Activated CD8-positive, alpha-beta memory T cell treated with anti-CD3 and anti-CD28 coated beads for 4 hours (primary cell): ENCODE measurements around the gene AHI1.

Experiments used
- DNase-seq, 2 donors: peaks; one replicate each; pipeline ENCODE4 v3.0.0-alpha.2; 2020; ENCODE audit warnings: low read depth in 2 of 2

The AHI1 gene

DNA sequence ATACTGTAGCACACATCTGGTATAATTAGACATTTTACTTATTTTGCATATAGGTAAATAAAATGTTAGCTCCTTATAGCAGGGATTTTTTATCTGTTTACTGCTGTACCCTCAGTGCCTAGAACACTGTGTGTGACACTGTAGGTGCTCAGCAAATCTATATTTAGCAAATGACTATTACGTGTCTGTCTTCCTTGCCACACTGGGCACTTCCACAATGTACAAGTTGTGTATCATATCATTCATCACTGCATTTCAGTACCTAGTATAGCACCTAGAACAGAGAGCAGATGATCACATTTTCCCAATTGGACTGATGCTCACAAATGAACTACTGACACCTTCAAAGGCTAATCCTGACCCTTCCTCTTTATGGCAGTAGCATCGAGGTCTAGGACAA is 200.8 kb downstream of the AHI1 start:
- DNase-seq = no peak

DNA sequence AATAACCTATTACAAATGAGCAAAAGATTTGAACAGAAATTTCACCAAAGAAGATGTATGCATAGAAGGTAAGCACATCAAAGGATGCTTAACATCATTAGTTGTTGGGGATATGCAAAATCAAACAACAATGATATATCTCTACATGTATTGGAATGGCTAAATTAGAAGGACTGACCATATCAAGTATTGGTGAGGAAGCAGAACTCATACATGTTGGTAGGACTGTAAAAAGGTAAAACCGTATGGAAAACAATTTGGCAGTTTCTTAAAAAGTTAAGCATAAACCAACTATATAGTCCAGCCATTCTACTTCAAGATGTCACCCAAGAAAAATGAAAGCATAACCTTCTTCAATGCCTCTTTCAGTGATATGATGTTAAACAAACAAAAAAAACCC is 202.5 kb downstream of the AHI1 start:
- no peak for DNase-seq

DNA sequence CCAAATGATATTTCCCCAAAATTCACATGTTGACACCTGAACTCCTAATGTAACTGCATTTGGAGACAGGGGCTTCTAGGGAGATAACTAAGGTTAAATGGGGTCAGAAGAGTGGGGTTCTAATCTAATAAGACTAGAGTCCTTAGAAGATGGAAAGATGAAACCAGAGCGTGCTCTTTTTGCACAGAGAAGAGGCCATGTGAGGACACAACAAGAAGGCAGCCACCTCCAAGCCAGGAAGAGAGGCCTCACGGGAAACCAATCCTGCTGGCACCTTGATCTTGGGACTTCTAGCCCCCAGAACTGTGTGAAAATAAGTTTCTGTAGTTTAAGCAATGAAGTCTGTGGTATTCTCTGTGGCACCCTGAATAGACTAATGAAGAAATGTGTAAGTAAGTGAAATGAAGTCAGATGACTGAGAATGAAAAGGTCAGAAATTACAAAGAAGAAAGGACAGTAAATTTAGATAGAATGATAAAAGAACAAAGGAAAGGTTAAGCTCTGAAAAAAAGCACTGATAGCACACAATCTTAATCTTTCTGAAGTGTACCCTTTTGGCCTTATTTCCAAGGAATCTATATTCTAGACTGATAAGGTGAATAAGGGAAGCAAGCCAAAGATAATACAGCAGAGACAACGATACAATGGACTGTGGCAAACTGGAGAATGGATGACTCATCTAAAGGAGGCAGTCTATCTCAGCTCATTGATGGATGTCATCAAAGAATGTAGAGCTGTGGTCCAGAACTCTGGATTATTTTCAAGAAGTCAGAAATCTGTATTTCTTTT is 206.1 kb downstream of the AHI1 start:
- no peak for DNase-seq

DNA sequence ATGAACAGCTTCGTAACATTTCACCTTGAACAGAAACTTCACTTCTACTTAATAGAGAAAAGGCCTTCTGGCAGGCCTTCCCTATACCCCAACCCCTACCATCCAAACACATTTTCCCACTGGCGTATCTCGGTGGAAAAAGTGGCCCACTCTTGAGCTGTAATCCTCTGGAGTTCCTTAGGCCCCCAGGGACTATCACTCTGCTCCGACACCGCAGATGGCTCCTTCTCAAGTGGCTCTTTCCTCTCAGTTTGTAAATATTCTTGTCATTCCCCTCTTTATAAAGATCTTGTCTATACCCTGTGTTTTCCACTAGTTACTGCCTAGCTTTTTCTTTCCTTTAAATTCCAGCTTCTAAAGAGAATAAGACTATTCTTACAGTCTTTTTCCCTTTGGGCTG is 207.7 kb downstream of the AHI1 start:
- no peak for DNase-seq

DNA sequence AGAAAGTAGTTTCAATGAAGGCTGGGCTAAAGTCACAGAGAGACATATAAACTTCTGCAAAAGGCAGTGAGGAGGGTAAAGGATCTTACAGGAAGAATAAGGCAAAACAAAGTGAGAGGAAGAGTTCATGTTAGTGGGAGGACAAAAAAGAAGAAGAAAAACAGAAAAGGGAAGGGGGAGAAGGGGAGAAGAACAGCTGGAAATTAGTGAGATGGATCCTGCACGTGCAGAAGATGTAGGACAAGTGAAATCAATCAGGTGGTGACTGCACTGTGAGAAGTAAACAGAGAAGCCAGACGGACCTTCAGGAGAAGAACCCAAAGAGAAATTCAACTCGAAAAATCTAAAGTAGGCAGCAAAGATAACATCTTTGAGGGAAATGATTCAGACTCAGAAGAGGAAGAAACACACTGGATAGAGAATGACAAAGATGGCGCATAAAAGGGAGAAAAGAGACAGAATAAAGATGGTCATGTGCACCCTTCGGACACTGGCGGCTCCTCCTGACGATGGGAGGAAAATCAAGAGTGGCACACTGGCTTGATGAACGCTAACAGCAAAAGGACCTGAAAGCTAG is 210.5 kb downstream of the AHI1 start:
- no peak for DNase-seq

DNA sequence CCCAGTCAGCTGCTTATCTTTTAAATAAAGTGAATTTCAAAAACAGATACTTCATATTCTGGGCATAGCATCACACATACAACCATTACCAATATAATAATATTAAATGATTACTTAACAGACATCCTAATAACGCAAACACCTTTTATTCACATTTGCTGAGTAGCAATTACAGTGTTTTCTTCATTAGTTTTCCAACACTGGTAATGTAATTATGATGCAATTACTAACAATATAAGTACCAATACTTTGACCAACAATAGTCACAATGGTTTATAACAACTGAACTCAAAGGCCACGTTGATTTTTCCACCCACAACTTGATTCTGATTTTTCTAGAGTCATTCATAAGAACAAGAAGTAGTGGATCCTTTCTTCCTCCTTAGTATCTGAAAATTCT is 212.4 kb downstream of the AHI1 start:
- no peak for DNase-seq

DNA sequence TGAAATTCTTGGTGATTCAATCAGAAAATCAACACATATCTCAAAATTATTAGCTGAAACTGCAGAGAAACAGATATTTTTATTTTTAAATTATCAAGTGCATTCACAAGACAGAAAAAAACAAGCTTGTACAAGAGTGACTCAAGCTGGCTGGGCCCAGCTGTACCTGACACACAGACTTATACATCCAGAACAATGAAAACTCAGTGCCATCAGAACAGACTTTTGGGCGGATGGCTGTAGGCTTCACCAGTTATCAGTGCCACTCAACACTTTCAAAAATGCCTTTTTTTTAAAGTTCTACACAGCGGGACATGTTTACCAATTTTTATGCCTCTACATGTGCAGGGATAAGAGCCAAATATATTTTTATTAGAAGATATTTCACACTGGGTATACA is 213.6 kb downstream of the AHI1 start:
- no peak for DNase-seq

DNA sequence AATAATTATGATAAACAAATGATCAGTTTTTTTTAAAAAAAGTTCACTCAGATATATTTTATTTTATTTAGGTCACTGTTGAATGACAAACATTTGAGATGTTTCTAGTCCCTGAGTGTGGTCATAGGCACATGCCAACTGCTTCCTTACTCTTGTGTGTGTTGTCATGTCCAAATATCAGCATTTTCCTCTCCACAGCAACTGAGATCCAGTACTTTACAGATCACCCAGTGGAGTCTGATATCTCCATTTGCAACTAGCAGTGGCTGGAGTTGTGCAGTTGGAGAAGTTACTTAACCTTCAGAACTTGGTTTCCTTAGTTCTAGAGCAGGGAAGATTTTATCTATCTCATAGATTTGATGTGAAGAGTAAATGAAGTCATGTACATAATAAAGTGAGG is 215.1 kb downstream of the AHI1 start:
- no peak for DNase-seq

DNA sequence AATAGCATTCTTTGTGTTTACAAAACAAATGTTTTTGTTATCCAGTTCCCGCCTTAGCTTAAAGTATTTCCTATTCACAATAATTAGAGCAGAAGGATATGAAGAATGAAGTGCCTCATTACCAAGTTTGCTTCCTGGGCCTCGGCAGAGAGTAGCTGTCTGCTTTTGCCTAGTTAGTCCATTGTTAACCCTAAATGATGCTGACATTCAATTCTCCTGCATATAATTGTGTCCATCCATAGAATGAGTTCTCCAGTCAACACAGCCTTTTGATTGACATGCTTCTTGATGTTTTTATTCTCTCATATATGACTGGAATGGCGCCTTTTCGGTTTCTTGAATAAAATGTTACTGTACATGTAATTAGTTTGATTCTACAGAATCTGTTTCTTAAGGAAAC is 215.6 kb downstream of the AHI1 start:
- no peak for DNase-seq

DNA sequence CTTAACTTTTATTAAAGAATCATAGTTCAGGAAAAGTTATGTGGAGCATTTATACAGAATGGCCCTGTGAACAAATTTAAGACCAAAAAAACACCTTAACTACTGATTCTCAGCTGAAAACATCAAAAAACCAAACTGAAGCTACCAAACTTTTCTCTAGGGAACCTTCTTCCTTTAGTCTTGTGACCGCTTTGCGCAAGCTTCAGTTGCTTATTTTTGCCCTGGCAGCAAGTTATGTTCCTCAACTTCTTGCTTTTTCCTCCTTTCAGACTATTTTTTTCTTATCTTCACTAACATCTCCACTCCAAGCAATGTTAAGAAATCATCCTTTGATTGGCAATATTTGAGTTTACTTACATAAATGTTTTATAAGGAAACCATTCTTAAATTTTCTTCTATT is 216.3 kb downstream of the AHI1 start:
- DNase-seq = no peak

DNA sequence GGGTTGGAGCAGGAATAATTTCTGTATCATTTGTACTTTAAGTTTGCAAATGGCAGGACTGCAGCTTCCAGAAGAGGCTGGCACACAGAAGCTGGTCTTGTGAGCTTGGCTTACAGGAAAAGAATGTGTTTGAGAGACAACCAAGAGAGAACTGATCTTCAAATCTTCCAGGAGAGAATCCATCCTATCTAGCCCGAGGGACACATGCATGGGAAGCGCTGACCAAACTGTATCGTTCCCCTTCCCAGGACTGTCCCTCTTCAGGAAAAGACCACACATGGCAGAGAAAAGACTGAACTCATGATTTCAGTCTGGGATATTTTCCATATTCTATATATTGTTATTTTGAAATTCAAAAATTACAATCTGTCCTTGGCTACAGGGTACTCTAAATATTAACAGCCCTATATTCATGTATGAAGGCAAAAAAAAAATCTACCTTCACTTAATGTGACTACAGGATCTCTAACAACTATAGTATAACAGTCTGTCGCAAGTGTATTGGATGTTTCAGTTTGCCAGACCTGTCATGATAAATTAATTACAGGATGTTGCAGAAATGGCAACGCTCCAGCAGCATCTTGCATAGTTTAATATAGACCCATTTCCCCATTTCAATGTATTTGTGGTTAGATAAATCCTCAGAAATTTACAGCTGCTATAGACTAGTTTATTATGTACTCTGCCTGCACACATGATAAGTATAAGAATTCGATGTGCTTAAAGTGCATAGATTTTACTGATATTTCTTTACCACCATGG is 217.0 kb downstream of the AHI1 start:
- no peak for DNase-seq

DNA sequence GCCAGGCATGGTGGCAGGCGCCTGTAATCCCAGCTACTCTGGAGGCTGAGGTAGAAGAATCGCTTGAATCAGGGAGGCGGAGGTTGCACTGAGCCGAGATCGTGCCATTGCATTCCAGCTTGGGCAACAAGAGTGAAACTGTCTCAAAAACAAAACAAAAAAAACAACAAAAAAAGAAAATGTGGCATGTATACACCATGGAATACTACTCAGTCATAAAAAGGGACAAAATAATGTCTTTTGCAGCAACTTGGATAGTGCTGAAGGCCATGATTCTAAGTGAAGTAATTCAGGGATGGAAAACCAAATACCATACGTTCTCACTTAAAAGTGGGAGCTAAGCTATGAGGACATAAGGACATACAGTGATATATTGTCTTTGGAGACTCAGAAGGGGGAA is 220.1 kb downstream of the AHI1 start:
- DNase-seq = no peak

DNA sequence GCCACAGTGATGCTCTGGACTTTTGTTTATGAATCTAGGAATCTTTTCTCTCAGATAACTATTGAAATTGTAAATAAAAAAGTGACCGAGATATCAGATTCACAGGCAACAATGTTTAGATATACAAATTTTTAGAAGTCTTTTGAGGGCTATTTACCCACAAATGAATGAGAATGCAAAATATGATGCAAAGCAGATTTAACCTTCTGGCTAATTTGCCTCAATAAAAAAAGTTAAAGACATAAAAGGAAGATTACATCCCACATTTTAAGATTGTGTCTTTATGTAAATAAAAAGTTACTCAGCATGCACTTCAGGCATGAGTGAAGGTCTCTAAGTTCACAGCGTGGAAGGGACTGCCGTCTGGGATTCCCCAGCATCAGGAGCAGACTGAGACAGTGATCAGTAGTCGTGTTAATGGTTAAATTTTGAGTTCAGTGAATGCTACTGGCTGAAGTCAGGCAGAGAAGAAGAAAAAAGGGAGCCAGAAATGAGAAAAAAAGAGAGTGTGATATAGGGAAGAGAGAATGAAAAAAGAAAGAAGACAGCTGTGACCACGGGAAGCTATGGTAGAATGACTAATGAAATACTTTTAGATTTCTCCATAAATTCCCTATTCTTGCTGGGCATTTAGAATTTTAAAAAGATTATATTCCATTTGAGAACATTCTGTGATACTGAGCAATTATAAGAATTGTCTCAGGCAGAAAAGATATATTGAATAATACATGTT is 222.8 kb downstream of the AHI1 start:
- DNase-seq = no peak

DNA sequence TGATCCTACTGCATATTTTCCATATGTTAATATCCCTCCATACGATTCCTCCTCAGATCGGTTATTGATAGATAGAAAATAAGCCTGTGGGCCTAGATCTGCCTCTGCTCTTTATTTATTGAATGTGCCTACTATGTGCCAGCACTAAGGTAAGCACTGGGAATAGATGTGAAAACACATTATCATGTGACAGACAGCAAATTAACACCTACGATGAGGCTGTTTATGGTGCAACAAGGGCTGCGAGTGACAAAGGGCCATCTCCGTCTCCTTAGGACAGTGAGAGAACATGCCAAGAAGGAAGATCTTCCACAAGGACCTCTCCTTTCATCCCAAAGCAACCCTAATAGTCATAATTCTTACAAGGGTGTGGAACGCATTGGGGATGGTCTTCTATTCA is 225.9 kb downstream of the AHI1 start:
- no peak for DNase-seq

DNA sequence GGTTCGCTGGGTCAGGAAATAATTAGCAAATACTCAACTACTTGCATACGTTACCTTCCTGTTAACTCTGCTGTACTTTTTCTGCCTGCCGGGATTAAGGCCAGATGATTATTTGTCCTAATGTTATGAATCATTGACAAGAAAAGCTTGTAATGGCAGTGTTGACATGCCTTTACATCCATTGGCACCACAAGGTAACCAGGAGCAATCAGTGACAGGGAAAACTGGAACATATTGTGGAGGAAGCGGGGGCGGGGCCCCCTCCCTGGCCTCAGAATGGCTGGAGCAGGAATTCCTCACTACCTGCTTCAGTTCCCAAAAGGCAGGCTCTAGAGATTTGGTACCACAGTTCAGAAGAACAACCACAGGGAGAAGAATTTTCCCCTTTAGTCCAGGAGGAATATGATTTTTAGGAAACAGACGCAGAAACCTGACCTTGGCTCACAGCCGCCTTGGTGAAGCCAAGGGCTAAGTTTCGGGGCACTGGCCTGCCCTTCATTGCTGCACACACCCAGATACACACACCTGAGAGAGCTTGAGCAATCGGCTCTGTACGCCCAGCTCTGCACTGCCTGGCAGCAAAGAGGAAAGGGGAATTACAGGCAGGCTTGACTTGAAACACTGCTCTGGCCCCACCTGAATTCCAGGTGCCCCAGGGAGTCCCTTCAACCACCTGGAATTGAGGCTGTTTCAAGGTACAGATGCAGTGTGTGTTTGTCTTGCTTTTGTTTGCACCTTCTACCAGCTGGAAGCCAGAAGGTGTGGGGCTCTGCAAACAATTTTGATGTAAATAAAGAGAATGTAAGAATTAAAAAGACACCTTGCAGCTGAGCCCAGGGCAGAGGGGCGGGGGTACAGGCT is 226.6 kb downstream of the AHI1 start:
- DNase-seq = no peak

DNA sequence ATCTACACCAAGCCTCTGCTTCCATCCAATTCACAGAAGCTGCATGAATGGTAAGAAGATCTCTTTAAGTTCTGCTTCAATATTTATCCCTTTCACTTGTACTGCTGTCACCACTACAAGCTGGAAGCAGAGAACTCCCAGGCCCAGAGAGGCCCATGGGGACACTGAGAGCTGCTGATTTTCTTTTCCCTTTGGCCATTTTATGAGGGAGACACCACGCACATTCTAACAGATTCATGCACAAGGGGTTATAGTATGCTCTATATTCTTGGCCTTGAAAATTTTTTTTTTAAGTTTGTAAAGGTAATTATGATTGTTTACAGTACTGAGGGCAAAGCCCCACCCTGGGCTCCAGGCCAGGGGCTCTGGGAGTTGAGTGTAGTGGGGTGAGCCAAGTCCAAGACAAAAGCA is 228.1 kb downstream of the AHI1 start:
- DNase-seq = no peak

DNA sequence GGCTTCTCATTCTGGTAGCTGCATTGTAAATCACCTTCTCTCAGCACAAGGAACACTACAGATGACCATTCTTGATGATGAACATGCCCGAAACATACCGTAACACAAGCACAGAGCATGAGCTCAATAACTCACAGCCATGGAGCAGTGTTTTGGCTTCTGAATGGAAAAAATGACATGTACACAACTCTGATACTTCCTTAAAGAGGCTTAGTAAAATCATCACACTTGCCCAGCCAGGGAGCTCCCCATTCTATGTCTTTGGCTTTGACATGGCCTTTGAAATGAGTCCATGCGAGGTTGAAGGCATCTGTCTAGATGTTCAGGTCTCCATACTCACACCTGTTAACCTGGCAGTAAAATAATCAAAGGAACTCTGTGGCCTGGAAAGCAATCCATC is 228.8 kb downstream of the AHI1 start:
- DNase-seq = no peak

DNA sequence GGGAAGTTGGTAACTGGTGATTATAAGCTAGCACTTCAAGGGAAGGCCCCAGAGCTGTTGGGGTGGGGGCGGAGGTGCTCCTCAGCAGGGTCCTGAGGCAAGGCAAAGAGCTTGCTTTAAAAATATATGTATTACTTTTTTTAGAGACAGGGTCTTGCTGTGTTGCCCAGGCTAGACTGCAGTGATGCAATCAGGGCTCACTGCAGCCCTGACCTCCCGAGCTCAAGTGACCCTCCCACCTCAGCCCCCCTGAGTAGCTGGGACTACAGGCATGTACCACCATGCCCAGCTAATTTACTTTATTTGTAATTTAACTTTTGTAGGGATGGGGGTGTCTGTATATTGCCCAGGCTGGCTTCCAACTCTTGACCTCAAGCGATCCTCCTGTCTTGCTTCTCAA is 229.3 kb downstream of the AHI1 start:
- DNase-seq = no peak

DNA sequence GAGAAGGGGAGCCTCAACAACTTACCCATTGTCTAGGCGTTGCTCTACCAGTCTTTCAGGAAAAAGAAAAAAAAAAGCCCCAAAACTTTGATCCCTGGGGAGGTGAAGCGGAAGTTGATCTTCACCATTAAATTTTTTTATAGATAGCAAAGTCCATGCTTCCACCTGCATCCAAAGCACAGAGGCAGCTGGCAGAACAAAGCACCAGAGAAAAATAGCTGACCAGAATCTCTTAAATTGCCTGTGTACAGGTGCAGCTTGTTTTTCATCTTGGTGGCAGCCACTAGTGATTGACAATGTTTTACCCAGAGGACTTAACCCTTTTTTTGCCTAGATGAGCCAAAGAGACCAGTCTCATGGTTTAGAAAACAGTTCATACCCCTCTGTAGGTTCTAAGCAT is 230.5 kb downstream of the AHI1 start:
- DNase-seq = no peak

DNA sequence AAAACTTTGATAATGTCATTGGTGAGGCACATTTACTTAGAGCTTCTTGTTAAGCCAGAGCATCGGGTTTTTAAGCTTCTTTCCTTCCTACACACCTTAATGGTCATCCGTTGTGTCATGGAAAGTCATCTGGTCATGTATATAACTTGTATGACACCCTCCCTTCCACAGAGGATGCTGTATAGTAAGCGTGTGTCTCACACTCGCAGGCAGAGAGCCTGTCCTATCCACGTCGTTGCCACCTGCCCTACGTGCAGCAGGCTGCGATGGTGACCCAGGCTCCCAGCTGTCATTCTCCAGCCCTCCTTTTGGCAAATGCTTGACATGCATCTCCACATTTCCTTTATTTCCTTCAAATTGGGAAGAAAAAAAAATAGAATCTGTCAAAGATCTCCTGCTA is 230.9 kb downstream of the AHI1 start:
- DNase-seq = no peak

DNA sequence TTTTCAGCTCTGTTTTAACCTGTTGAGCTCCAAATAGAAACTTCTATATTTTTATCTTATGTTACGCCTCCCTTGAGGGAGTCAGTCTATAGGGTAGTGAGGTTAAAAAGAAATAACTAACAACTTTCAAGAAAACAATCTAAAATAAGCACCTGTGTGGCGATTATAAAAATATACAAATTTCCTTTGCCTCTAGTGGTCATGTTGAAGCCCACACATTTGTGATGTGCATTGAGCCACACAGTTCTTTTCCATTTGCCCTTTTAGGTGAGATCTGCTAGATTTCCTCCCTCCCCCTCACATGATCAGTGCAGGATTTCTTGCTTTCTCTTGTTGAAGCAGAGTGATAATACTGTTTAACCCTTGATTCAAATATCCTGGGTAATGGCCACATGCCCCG is 232.3 kb downstream of the AHI1 start:
- DNase-seq = no peak
